HuH-7.5 (cell line): ENCODE results near the gene GRIA3.

Source experiments
- DNase-seq: peaks from one replicate; pipeline ENCODE4 v3.0.0; 2011; ENCODE audit warnings: low spot score

Gene GRIA3

GRCh38 chrX:123193101-123193500, 9.0 kb downstream of the GRIA3 start:
- no peak for DNase-seq

- no peak for DNase-seq
Observed at GRCh38 chrX:123199338-123199737, 15.3 kb downstream of the GRIA3 start.

- no peak for DNase-seq
Observed at GRCh38 chrX:123201720-123202119, 17.6 kb downstream of the GRIA3 start.

GRCh38 chrX:123202523-123202922, 18.4 kb downstream of the GRIA3 start:
- DNase-seq, result no peak

- no peak for DNase-seq
Observed at GRCh38 chrX:123203772-123204171, 19.7 kb downstream of the GRIA3 start.

- DNase-seq, result no peak
Observed at GRCh38 chrX:123206176-123206575, 22.1 kb downstream of the GRIA3 start.

GRCh38 chrX:123210252-123210651, 26.2 kb downstream of the GRIA3 start:
- DNase-seq, result no peak

- no peak for DNase-seq
Observed at GRCh38 chrX:123215397-123216089, 31.5 kb downstream of the GRIA3 start.

- no peak for DNase-seq
Observed at GRCh38 chrX:123217077-123217476, 33.0 kb downstream of the GRIA3 start.

GRCh38 chrX:123217728-123218127, 33.6 kb downstream of the GRIA3 start:
- no peak for DNase-seq

GRCh38 chrX:123219916-123220315, 35.8 kb downstream of the GRIA3 start:
- DNase-seq, result no peak

GRCh38 chrX:123222920-123223319, 38.8 kb downstream of the GRIA3 start:
- DNase-seq, result no peak

- no peak for DNase-seq
Observed at GRCh38 chrX:123223409-123223808, 39.3 kb downstream of the GRIA3 start.

- DNase-seq, result no peak
Observed at GRCh38 chrX:123223859-123224258, 39.8 kb downstream of the GRIA3 start.

GRCh38 chrX:123230798-123231197, 46.7 kb downstream of the GRIA3 start:
- DNase-seq, result no peak

GRCh38 chrX:123236859-123237258, 52.8 kb downstream of the GRIA3 start:
- DNase-seq, result no peak

GRCh38 chrX:123237271-123237670, 53.2 kb downstream of the GRIA3 start:
- no peak for DNase-seq

- no peak for DNase-seq
Observed at GRCh38 chrX:123254457-123254856, 70.4 kb downstream of the GRIA3 start.

- DNase-seq, result no peak
Observed at GRCh38 chrX:123256378-123256777, 72.3 kb downstream of the GRIA3 start.

GRCh38 chrX:123260920-123261418, 76.9 kb downstream of the GRIA3 start:
- DNase-seq, result no peak

- DNase-seq, result no peak
Observed at GRCh38 chrX:123263270-123263669, 79.2 kb downstream of the GRIA3 start.

GRCh38 chrX:123263747-123264146, 79.7 kb downstream of the GRIA3 start:
- DNase-seq, result no peak

- DNase-seq, result no peak
Observed at GRCh38 chrX:123267220-123267619, 83.1 kb downstream of the GRIA3 start.

- no peak for DNase-seq
Observed at GRCh38 chrX:123271902-123272301, 87.8 kb downstream of the GRIA3 start.
